HG03060 (cell line): ENCODE data around the gene CCDC28B.

Source experiments
- ATAC-seq: cut with Tn5 transposase; IDR thresholded peaks from one replicate; pipeline ENCODE4 v1.9.1; 2021; ENCODE audit warnings: low read depth, moderate number of reproducible peaks; ENCODE audit not compliant: unreplicated experiment

Gene CCDC28B

GRCh38 chr1:32192220-32192948, 8.0 kb upstream of the CCDC28B start:
- ATAC-seq = no peak

GRCh38 chr1:32194984-32195383, 5.4 kb upstream of the CCDC28B start:
- no peak for ATAC-seq

GRCh38 chr1:32195531-32195930, 4.9 kb upstream of the CCDC28B start:
- no peak for ATAC-seq

- no peak for ATAC-seq
Measured at GRCh38 chr1:32195972-32196823, 4.2 kb upstream of the CCDC28B start.

GRCh38 chr1:32197074-32197473, 3.3 kb upstream of the CCDC28B start:
- ATAC-seq = no peak

GRCh38 chr1:32197837-32198236, 2.6 kb upstream of the CCDC28B start:
- no peak for ATAC-seq

GRCh38 chr1:32198237-32199042, 2.0 kb upstream of the CCDC28B start:
- ATAC-seq = no peak

GRCh38 chr1:32199043-32199716, 1.2 kb upstream of the CCDC28B start:
- ATAC-seq = no peak

GRCh38 chr1:32199717-32200072, 700 bp upstream of the CCDC28B start:
- no peak for ATAC-seq

GRCh38 chr1:32201011-32201855, 838 bp downstream of the CCDC28B start:
- no peak for ATAC-seq

GRCh38 chr1:32204943-32205361, 4.6 kb downstream of the CCDC28B start:
- ATAC-seq = no peak

- no peak for ATAC-seq
Measured at GRCh38 chr1:32205401-32206370, 5.3 kb downstream of the CCDC28B start, which contains the start of gene IQCC. TSS of gene IQCC (plus strand) at chr1:32205671. CDS start at chr1:32205682, 11 bp downstream.

- ATAC-seq = no peak
Measured at GRCh38 chr1:32208469-32208868, 8.1 kb downstream of the CCDC28B start.

- no peak for ATAC-seq
Measured at GRCh38 chr1:32208891-32209328, 8.5 kb downstream of the CCDC28B start, which contains the start of gene DCDC2B. TSS of gene DCDC2B (plus strand) at chr1:32209089. CDS start at chr1:32209094, 5 bp downstream.

GRCh38 chr1:32215629-32216480, 15.5 kb downstream of the CCDC28B start:
- ATAC-seq = no peak

- ATAC-seq = no peak
Measured at GRCh38 chr1:32216566-32216965, 16.2 kb downstream of the CCDC28B start.

- ATAC-seq = no peak
Measured at GRCh38 chr1:32219022-32219421, 18.6 kb downstream of the CCDC28B start.
